ENCODE measurements around the gene ROCK2.

The ROCK2 gene

DNA sequence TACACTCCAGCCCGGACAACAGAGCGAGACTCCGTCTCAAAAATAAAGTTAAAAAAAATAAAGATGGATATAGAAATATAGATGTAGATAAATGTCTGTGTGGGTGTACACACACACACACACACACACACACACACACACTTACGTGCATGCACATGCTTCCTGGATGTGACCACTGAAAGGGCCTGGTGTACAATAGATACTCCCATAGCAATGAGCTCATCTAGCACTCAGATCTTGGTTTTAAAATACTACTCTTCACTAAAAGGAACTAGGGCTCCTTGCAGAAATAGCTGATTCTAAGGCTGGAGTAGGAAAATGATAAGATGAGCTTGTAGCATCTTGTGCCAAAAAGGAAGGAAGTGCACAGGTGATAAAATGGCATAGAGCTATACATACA is 39.1 kb downstream of the ROCK2 start:
- H3K4me3 ChIP-seq (ENCODE audit: low read length): no peak overlapping the region
- no peak for TF ChIP-seq CTCF (conservative IDR thresholded peaks at IDR 0.05; ENCODE audit: low read depth, low read length)
- DNase-seq (ENCODE audit: low read depth): no peak

- no peak for DNase-seq (ENCODE audit: low read depth)
- TF ChIP-seq CTCF (conservative IDR thresholded peaks at IDR 0.05; ENCODE audit: low read depth, low read length): no peak
- no peak overlapping the region for H3K4me3 ChIP-seq (ENCODE audit: low read length)
These were observed 40.0 kb downstream of the ROCK2 start for GRCh38 chr2:11304476-11304875.

GRCh38 chr2:11303290-11304013 is 41.0 kb downstream of the ROCK2 start:
- no peak overlapping the region for H3K4me3 ChIP-seq (ENCODE audit: low read length)
- no peak for TF ChIP-seq CTCF (conservative IDR thresholded peaks at IDR 0.05; ENCODE audit: low read depth, low read length)
- DNase-seq (ENCODE audit: low read depth): peak; percentile 62

- DNase-seq (ENCODE audit: low read depth): no peak
- H3K4me3 ChIP-seq (ENCODE audit: low read length): no peak overlapping the region
- TF ChIP-seq CTCF (conservative IDR thresholded peaks at IDR 0.05; ENCODE audit: low read depth, low read length): no peak
These were observed 45.0 kb downstream of the ROCK2 start for GRCh38 chr2:11299439-11299838.

GRCh38 chr2:11298592-11298991 is 45.8 kb downstream of the ROCK2 start:
- no peak overlapping the region for H3K4me3 ChIP-seq (ENCODE audit: low read length)
- DNase-seq (ENCODE audit: low read depth): no peak
- no peak for TF ChIP-seq CTCF (conservative IDR thresholded peaks at IDR 0.05; ENCODE audit: low read depth, low read length)

- DNase-seq (ENCODE audit: low read depth): no peak
- no peak overlapping the region for H3K4me3 ChIP-seq (ENCODE audit: low read length)
- TF ChIP-seq CTCF (conservative IDR thresholded peaks at IDR 0.05; ENCODE audit: low read depth, low read length): no peak
These were observed 48.0 kb downstream of the ROCK2 start for GRCh38 chr2:11296401-11296800.

- H3K4me3 ChIP-seq (ENCODE audit: low read length): no peak overlapping the region
- no peak for DNase-seq (ENCODE audit: low read depth)
These were observed 51.8 kb downstream of the ROCK2 start for GRCh38 chr2:11292464-11293255.

More at GRCh38 chr2:11292464-11293255, 51.8 kb downstream of the ROCK2 start:
- no peak for TF ChIP-seq CTCF (conservative IDR thresholded peaks at IDR 0.05; ENCODE audit: low read depth, low read length)
